Measurements from ENCODE around the gene MLXIP. TPM values are rescaled to one million over a fixed set of nuclear protein-coding genes. Genes with fewer than 3 reads are reported as not detected.

Gene MLXIP
- total and polyA plus RNA-seq, 9 of the 15 experiments (the other 6 are each of a cell fraction or from before 2014, with no cell fraction given): 2.2 to 66.3 (median 18.1) TPM

GRCh38 chr12:122081697-122082221 lies 3.2 kb downstream of the MLXIP start (continued):
- TF ChIP-seq ZBTB5 (IDR thresholded peaks at IDR 0.05) (no peak), ZZZ3 (IDR thresholded peaks at IDR 0.05) (no peak), ZNF592 (IDR thresholded peaks at IDR 0.05) (no peak), CHD2 (IDR thresholded peaks at IDR 0.05; ENCODE audit: low read depth, low read length) (no peak), JUNB (CRISPR knock-in tag; conservative IDR thresholded peaks at IDR 0.05) (no peak), ZNF318 (IDR thresholded peaks at IDR 0.05; ENCODE audit: borderline replicate concordance in 1 of 2, low read depth in 1 of 2) (no peak), ZNF3 (CRISPR knock-in tag; IDR thresholded peaks at IDR 0.05) (no peak), SRSF9 (IDR thresholded peaks at IDR 0.05; ENCODE audit: borderline replicate concordance, low read depth, low read length) (no peak), GMEB1 (CRISPR knock-in tag; IDR thresholded peaks at IDR 0.05) (no peak), ZNF655 (CRISPR knock-in tag; IDR thresholded peaks at IDR 0.05) (no peak)

All from K562 (cell line).